Activated CD4-positive, CD25-positive, alpha-beta regulatory T cell treated with anti-CD3 and anti-CD28 coated beads, Interleukin-2, amount 50 U/mL, for 24 hours (primary cell): Measurements from ENCODE around the gene PREX1.
A peak's percentile ranks its signal among the peaks of the same experiment; 100 is the strongest.
"Not testable (repeated sequence)": the region's sequence is repeated elsewhere in the genome, so short reads cannot be mapped to it uniquely, and the experiment has no call there.

Experiments
- ATAC-seq, 2 donors: fragments of 150-1000 bp; cut with Tn5 transposase; one replicate each; pipeline ENCODE4 v1.10.0; 2021; ENCODE audit warnings: mild to moderate bottlenecking in 1 of 2, moderate library complexity in 1 of 2

The PREX1 gene

DNA sequence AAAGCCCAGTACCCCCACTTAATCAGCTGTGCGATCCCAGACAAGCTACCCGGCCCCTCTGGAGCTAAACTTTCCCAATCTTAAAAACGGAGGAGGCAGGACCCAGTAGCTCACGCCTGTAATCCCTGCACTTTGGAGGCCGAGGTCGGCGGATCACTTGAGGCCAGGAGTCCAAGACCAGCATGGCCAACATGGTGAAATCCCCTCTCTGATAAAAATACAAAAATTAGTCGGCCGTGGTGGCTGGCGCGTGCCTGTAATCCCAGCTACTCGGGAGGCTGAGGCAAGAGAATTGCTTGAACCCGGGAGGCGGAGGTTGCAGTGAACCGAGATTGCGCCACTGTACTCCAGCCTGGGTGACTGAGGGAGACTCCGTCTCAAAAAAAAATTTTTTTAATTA, 1.3 kb downstream of the PREX1 start:
- ATAC-seq, result not testable (repeated sequence)

DNA sequence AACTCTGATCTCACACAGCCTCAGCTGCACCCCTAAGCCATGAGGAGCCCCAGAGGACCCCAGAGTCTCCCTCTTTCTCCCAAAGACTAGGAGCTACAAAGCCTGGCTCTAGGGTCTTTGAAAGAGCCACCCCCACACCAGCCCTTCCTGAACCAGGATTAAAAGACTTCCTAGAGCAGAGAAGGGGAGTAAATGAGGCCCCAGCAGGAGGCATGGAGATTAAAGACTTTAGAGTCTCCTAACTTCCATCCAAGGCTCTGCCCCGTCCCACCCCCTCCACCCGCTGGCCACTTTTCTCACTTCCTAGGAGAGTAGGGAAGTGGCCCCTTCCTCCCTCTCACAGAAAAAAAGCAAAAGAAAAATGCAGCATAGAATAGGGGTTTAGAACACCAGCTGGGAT, 1.7 kb downstream of the PREX1 start:
- no peak for ATAC-seq

DNA sequence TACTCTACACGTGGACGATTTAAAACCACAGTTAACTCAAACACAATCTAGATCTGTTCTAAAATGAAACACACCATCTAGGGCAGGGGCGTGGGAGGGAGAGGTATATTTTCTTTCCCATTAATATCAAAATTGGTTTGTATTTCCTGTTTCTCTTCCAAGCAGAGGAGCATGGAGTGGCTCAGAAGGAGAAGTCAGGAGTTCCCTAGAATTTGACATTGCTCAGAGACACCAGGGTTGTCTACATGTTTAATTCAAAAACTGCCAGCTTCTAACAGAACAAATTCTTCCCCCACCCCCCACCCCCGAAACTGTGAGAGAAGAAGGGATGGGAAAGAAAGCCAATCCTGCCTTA, 2.3 kb downstream of the PREX1 start:
- no peak for ATAC-seq

DNA sequence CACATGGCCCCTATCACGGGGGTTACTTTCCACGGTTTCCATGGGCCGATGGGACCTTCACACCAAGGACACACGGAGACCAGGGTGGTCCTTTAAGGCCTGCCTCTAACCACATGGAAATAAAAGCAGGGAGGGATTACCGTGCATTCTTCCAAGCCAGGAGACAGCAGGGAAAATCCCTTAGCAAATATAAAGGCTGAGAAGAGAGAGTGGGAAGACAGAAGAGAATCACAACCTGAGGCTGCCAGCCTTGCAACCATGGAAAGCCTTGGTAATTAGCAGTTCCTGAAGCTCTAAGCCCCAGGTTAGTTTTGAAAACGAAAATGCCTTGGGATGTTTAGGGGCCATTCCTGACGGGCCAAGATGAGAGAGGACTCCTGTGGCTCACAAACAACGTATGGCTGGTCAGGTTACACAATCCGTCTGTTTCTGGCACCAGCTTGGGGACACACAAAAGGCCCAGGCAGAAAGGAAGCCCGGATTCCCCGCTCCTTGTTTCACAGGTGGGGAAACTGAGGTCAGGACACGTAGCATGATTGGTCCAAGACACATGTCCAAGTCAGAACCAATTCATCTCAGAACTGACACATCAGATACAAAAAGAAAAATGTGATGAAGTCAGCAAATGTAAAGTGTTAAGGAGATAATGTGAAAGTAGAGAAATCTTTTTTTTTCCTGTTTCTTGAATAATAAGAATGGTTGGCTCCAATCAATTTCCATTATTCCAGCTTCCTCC, 2.8 kb downstream of the PREX1 start:
- ATAC-seq, result no peak

DNA sequence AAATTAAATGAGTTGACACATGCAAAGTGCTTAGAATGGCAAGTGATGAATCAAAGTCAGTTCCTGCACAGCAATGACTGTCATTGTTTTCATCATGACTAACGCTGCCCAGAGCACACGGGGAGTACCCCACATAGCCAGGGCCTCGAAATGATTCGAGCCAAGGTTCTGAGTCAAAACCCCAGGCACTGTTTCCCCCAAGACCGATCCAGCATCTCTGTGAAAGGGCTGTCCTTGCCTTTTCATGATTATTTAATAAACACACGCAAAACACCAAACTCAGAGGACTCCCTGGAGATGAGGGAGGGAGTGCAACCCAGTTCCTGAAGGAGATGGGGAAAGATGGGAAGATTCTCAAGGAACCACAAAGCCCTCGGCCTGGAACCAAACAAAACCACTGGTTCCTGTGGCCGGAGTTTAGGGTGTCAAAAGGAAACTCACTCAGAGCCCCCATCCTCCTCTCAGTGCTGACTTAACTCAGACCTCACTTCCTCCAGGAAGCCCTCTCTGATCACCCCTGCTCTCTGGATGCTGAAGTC, 3.8 kb downstream of the PREX1 start:
- peak; percentile 82 to 86 for ATAC-seq

DNA sequence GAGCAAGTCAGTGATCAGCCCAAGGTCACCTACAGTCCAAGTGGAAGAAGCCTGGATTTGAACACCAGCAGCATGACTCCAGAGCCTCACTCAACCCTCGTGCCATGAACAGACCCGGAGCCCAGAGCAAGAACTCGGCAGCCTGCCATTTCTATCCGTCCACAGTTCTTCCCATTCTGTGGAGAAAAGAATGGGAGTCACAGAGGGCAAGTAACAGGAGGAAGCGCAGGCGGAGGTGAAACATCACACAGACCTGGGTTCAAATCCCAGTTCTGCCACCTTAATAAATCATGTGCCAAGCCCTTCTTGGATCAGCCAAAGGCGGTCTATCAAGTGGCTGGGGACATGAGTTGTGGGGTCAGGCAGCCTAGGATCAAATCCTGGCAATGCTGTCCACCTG, 4.3 kb downstream of the PREX1 start:
- ATAC-seq, result no peak

DNA sequence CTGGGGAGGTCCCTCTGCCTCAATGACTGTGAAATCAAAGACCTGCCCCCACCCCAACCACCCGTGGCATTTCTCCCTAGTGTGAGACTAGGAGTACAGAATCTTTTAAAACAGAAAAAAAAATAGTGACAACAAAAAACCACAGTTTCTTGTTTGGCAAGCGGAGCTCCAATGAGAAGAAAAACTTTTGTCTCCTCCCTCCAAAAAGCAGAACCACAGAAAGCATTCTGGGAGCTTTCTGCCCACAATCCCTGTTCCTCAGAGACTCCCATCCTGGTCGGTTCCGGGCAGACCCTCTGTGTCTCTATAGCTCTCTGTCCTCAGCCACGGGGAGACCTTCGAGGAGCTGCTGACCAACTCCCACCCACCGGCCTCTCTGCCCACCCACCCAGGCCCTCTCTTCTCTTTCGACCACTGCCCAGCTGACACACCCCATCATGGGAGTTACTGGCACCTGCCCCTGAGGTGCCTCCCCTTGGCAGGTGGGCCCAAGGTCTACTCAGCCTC, 4.9 kb downstream of the PREX1 start:
- no peak for ATAC-seq

DNA sequence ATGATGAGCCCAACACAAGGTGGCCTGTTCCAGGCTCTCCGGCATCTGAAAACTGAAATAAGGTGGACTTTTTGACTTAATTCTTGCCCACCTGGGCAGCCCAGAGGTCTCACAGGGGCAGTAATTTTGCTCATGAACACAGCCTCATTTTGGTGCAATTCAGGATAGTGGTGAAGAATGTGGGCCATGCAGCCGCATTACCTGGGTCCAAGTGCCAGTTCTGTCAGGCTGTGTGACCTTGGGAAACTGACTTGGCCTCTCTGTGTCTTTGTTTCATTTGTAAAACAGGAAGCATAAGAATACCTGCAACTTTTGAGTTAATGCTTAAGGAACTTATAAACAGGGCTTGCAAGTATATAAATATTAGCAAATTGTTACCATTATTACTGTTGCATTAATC, 5.6 kb downstream of the PREX1 start:
- no peak for ATAC-seq

DNA sequence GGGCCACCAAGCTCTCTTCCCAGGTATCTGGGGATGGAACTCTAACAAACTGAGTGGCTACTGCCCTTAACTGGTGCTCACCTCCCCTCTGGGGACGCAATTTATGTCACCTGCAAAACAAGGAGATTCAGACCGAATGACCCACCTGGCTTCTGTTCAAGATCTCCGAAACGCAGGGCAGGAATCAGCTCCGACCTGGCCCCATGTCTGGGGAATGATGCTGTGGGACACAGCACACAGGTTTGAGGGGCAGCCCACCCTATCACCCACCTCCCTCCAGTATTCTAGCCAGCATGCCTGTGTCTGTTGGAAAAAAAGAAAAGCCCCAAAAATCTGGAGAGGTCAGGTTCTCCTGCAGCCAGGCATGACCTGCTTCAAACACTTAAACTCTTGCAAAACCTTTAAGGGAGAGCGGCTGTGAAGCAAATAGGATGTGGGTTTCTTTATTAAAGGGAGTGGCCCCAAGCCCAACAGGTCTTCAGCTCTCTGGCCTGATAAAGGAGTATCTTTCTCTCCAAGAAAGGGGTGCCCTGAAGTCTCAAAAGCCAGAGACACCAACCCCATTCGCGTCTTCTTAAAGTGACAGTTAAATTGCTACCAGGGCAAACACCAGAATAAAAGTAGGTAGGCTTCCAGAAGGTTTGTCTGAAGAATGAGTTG, 6.4 kb downstream of the PREX1 start:
- ATAC-seq, result no peak

DNA sequence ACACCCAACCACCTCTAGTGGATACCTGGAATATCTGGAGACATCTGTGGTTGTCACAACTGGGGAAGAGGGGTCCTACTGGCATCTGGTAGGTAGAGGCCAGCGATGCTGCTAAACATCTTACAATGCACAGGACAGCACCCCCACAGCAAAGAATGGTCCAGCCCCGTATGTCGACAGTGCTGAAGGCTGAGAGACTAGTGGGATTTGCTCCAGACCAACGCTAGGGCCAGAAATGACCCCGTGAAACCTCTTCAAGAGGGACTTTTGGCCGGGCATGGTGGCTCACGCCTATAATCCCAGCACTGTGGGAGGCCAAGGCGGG, 7.2 kb downstream of the PREX1 start:
- ATAC-seq, result no peak

DNA sequence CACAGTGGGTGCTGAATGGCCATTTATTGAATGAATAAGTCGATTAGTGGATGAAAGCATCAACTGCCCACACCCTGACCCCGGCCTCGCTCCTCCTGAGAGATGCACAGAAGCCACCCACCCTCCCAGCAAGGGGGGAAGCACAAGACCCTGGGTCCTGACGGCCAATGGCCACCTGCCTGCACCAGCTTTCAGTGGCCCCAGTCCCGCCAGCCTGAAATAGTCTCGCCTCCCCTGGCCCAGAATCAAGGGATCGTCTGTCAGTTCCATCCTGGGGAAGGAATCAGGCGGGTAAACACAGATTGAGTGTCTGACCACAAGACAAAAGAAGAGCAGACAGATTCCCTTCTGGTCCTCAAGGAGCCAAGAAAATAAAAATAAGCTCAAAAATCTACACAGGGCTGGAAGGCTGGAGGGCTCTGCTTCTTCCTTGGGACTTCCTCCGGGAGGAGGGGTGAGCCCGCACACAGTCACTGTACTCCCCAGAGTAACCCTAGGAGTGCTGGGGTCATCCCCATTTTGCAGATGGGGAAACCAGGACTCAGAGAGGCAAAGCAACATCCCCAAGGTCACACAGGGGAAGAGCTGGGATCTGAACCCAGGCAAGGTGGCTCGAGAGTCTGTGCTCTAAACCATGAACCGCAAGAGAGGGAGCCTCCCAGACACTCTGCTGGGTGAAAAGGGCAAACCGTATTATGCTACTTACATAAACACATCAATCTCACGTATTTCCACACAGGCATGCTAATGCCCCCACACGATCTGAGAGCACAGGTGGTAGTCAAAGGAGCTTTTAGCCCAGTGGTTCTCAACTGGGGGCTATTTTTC, 7.8 kb downstream of the PREX1 start:
- no peak for ATAC-seq

DNA sequence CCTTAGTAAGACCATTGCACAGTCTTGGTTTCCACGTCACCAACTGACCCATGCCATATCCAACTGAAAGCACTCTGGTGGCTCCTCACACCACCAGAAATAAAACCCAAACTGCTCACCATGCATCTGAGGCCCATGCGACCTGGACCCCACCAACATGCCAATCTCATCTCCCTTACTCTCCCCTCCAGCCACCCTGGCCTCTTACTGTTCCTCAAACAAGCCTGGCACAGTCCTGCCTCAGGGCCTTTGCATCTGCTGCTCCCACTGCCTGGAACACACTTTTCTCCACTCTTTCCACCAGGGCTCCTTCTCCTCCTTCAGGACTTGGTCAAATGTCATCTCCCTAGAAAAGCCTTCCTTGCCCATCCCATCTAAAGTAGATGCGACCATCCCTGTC, 8.7 kb downstream of the PREX1 start:
- ATAC-seq, result no peak

DNA sequence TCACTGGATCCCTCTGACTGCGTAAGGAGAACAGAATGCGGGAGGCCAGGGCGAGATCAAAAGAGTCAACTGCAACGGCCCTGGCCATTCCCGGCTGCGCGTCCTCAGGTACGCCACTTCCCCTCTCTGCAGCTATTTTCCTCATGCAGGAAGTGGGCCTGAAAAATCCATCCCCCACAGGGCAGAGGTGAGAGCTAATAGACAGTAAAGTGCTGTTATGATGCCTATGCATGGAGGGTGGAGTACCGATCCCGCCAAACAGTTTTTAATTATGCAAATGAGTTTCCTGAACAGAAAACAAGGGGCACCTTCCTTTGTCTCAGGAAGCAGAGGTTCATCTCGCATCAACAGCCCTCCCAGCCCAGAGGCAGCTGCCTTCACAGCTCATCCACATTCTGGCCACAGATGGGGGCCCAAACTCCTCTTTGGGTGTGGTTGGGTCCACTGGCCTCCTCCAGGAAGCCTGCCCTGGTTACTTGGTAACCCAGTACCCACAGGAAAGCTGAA, 9.3 kb downstream of the PREX1 start:
- ATAC-seq, result peak; percentile 50

DNA sequence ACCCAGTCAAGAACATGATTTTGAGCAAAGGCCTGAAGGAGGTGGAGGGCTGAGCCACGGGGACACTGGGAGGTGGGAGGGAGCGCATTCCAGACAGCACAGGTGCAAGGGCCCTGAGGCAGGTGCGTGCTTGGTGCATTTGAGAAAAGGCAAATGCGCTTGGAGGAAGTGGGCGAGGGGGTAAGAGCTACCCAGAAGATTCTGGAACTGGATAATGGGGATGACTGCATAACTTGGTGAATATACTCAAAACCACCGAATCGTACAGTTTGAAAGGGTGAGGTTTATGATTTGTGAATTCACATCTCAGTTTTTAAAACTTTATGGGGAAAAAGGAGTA, 9.8 kb downstream of the PREX1 start:
- ATAC-seq, result no peak

DNA sequence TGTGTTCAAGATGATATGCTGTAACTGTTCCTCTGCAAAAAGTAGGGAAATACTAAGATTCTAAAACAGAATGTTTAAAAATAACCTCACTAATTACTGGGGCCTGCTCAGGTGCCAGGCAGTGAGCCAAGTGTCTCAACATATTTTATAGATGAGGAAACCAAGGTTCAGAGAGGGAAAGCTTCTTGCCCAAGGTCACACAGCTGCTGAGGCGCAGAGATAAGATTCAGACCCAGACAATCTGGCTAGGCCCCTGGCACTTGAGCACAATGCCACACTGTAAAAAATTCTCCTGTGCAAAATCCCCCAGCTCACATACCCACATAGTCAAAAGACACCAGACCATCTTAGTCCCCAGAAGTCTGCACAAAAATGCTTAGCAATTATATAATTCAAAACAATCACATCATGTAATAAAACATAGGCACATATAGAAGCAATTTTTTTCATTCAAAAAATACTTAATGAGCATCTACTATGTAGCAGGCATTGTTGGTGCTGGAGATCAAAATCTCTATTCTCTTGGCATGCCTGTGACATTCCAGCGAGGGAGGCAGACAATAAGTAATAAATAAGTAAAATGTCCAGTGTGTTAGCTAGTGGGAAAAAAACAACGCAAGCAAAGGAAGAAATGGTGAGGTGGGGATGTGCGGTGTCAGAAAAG, 10.3 kb downstream of the PREX1 start:
- no peak for ATAC-seq

DNA sequence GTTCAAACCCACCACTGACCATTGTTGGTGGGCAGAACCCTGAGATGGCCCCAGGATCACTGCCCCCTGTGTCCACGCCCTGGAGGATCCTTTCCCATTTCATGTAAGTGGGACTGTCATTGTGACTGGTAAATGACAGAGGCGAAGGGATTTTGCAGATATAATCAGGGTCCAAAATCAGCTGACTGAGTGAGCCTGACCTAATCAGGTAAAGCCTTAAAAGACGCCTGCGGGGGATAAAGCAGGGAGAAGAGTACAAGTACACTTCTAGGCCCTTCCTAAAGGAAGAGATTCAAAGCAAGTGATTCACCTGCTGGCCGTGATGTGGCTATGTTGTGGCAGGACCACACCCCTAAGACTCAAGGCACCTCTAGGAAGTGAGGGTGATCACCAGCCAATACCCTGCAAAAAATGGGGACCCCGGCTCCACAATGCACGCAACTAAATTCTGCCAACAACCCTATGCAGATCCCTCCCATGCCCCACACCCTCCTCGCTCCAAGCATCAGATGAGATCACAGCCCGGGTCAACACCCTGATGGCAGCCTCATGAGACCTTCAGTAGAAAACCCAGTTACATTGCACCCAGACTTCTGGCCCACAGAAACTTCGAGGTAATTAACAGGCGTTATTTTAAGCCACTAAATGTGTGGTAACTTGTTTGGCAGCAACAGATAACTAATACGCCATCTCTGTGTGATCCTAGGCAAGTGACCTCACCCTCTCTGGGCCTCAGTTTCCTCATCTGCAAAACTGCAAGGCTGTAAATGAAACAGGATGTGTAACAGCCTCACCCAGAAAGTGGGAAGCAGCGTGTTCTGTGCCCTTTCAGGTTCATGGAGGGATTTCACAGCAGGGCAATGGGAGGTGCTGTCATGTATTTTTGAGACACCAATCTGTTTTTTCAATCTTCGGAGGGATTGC, 11.3 kb downstream of the PREX1 start:
- peak in 1 of 2 donors; percentile 12 for ATAC-seq

DNA sequence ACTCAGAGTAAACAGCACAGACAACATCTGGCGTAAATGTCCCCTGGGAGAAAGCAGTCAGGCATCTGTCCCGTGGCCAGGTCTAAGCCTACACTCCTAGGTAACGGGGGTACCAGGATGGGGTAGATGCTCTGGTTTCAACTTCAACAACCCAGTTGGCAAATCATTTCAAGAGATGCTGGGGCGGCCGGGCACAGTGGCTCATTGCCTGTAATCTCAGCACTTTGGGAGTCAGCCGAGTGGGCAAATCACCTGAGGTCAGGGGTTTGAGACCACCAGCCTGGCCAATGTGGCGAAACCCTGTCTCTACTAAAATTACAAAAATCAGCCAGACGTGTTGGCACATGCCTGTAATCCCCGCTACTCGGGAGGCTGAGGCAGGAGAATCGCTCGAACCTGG, 12.3 kb downstream of the PREX1 start:
- ATAC-seq, result no peak

DNA sequence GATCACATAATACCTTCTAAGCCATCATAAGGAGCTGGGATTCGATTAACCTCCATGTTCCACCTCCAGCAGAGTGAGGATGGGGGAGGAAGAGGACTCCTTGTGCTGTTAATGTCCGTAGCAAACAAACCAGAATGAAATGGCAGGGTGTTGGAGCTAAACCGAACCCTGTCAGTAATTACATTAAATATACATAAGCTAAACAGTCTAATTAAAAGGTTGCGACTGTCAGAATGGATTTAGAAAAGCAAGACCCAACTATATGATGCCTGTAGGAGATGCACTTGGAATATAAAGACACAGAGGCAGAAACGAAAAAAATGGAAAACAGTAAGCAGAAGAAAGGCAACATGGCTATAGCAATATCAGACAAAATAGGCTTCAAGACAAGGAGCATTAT, 13.2 kb downstream of the PREX1 start:
- ATAC-seq, result no peak

DNA sequence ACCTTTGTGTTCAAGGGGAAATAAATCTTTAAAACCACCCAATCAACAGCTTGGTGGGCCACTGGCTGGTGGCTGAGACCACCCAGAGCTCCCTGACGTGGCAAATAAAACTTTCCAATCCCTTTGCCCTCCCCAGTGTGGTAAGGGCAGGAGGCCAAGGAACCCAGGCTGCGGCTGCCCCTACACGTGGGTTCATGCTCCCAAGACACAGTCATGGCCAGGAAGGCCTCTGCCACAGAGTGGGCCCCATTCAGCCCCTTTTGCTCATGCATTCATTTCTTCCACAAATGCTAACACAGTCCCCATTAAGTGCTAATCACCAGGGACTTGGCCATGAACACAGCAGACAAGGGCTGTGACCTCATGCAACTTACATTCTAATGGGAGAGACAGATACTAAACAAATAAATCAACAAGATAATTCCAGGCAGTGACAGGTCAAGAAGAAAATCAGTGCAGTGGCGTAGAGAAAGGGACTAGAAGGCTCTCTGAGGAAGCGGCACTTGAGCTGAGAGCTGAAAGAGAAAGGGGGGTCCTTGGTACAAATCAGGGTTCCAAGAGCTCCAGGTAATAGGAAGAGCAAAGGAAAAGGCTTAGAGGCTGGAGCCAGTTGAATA, 13.8 kb downstream of the PREX1 start:
- ATAC-seq, result no peak

DNA sequence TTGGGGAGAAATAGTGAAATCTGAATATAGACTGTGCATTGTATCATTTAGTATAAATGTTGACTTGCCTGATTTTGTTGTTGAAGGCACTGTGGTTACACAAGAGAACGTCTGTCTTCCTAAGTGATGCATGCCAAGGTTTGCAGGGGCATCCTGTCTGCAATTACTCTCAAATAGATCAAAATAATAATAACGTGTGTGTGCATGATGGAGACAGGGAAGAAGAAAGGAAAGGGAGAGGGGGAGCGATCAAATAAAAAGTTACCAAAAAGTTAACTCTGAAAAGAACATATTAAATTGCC, 14.4 kb downstream of the PREX1 start:
- no peak for ATAC-seq

DNA sequence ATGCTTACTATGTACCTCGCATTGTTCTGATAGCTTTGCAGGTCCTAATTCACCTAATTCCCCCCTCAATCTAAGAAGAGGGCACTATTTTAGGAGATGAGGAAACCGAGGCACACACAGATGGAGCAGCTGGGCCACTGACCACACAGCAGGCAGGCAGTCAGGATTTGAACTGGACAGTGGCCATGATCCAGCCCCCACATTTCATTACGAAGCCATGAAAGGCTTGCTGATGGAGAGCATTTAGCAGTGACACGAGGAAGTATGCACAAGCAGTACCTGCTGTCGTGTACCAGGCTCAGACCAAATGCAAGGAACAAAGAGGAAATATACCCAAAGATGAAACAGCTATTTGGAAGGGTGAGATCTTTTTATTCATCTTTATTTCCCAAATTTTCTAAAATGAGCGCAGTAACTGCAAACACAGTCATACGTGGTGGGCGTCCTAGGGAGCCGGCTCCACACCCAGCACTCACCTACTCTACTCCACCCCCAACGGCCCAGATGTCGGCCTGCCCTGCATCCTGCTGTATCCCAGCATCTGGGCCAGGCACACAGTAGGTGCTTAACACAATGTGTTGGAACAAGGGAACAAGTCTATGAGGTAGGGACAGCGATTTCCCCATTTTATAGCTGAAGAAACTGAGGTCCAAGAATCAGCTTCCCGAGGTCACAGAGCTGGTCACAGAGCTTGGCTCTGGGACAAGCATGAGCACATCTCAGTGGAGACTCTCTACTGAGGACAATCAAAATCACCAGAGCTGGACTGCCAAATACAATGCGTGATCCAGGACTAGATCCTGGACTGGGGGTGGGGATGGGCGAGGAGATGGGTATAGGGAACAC, 15.0 kb downstream of the PREX1 start:
- no peak for ATAC-seq
